Lower leg skin (tissue), 4 donors: Measurements from ENCODE around the gene ACER3. TPM values are rescaled to one million over a fixed set of nuclear protein-coding genes. Genes with fewer than 3 reads are reported as not detected.
"Not testable (repeated sequence)": the region's sequence is repeated elsewhere in the genome, so short reads cannot be mapped to it uniquely, and the experiment has no call there.

ENCODE experiments used
- DNase-seq, 2 donors: peaks; one replicate each; pipeline ENCODE4 v3.0.0-alpha.2; 2019; ENCODE audit warnings: low spot score in 2 of 2
- H3K4me3 ChIP-seq: fragments of 200-600 bp; sonication (generic); 2 replicates; pipeline ENCODE4 v1.5.1; 2017; ENCODE audit warnings: mild to moderate bottlenecking, low read depth; ENCODE audit not compliant: poor library complexity, severe bottlenecking
- CTCF ChIP-seq, 3 donors: fragments of 450-650 bp; IDR thresholded peaks; one replicate each; pipeline ENCODE4 v1.5.1; 2016; ENCODE audit warnings: antibody characterized with exemption in 3 of 3, mild to moderate bottlenecking in 3 of 3, moderate library complexity in 2 of 3
- POLR2A ChIP-seq, 2 donors: fragments of 450-650 bp; IDR thresholded peaks; one replicate each; pipeline ENCODE4 v1.6.1; 2016 to 2017; ENCODE audit warnings: antibody characterized with exemption in 2 of 2, mild to moderate bottlenecking in 1 of 2, moderate library complexity in 1 of 2
- WGBS, 2 donors: methylation state at CpG; one replicate each; pipeline ENCODE4 v1.1.5; 2018; 5-methylcytosine and 5-hydroxymethylcytosine counted together
- intact Hi-C: fragments of 100-400 bp; cut with DNase I; formaldehyde crosslinking; loops from one replicate; pipeline ENCODE4 v1.15.0; 2023; ENCODE audit warnings: low total_unique reads
- total RNA-seq, 4 donors: library from RNA; depleted of rRNA; stranded (reverse); fragments of >200 nt; gene quantifications; one replicate each; pipeline ENCODE4 v1.1.0, GENCODE V29; 2016

The ACER3 gene
- total RNA-seq, 4 donors from 2014 or later, result 3.5 to 5.9 (median 5.1) TPM

- WGBS, 2 donors, result 90 to 92% methylated on average over 2 of the region's 2 CpGs
- no peak overlapping the region for H3K4me3 ChIP-seq
- DNase-seq, result no peak
- intact Hi-C loops, result no loop called here
- TF ChIP-seq CTCF (IDR thresholded peaks at IDR 0.05) (no peak), POLR2A (IDR thresholded peaks at IDR 0.05) (no peak)
Observed at GRCh38 chr11:76897233-76897632, 36.5 kb downstream of the ACER3 start.

- DNase-seq, result no peak
- intact Hi-C loops, result no loop called here
- TF ChIP-seq CTCF (IDR thresholded peaks at IDR 0.05), result no peak
- 86 to 92% methylated on average over 3 of the region's 3 CpGs for WGBS, 2 donors
- no peak overlapping the region for H3K4me3 ChIP-seq
Observed at GRCh38 chr11:76901144-76901543, 40.4 kb downstream of the ACER3 start.

- DNase-seq, intact Hi-C loops, H3K4me3 ChIP-seq: not testable (repeated sequence)
- 92 to 98% methylated on average over 6 of the region's 6 CpGs for WGBS, 2 donors
Observed at GRCh38 chr11:76901622-76902021, 40.9 kb downstream of the ACER3 start.

- intact Hi-C loops, result no loop called here
- H3K4me3 ChIP-seq, result no peak overlapping the region
- no peak for DNase-seq
- WGBS, 2 donors, result 90 to 93% methylated on average over 5 of the region's 5 CpGs
- TF ChIP-seq CTCF (IDR thresholded peaks at IDR 0.05) (no peak), POLR2A (IDR thresholded peaks at IDR 0.05) (no peak)
Observed at GRCh38 chr11:76902121-76903014, 41.6 kb downstream of the ACER3 start.

- H3K4me3 ChIP-seq, result no peak overlapping the region
- intact Hi-C loops, result no loop called here
- no peak for DNase-seq
- no peak for TF ChIP-seq CTCF (IDR thresholded peaks at IDR 0.05)
- TF ChIP-seq POLR2A (IDR thresholded peaks at IDR 0.05), result no peak
- WGBS, 2 donors, result 25 to 34% methylated on average over 3 of the region's 3 CpGs
Observed at GRCh38 chr11:76903325-76903724, 42.6 kb downstream of the ACER3 start.

- no peak overlapping the region for H3K4me3 ChIP-seq
- intact Hi-C loops, result no loop called here
- peak in 1 of 2 donors; percentile 31 for DNase-seq
- TF ChIP-seq CTCF (IDR thresholded peaks at IDR 0.05) (no peak), POLR2A (IDR thresholded peaks at IDR 0.05) (no peak)
- WGBS, 2 donors, result 61 to 74% methylated on average over 9 of the region's 9 CpGs
Observed at GRCh38 chr11:76910620-76911414, 50.1 kb downstream of the ACER3 start.
